SH-SY5Y (cell line): Measurements from ENCODE around the gene INSC.

Experiments used
- GATA2 ChIP-seq: IDR thresholded peaks from 2 replicates; pipeline ENCODE4 v1.6.1; 2011; ENCODE audit warnings: mild to moderate bottlenecking, low read depth, low read length
- GATA3 ChIP-seq: IDR thresholded peaks from 2 replicates; pipeline ENCODE4 v1.6.1; 2011; ENCODE audit warnings: low read depth, mild to moderate bottlenecking, low read length, moderate library complexity

- no peak for TF ChIP-seq GATA3
- no peak for TF ChIP-seq GATA2
Measured at GRCh38 chr11:15106201-15106965, 8.3 kb upstream of the INSC start.
